HG03354 (cell line): ENCODE data around the gene PROKR1.
"Not testable (repeated sequence)": the region's sequence is repeated elsewhere in the genome, so short reads cannot be mapped to it uniquely, and the experiment has no call there.

Experiments used
- ATAC-seq: cut with Tn5 transposase; IDR thresholded peaks from one replicate; pipeline ENCODE4 v1.9.1; 2021; ENCODE audit warnings: mild to moderate bottlenecking; ENCODE audit not compliant: unreplicated experiment, poor library complexity, severe bottlenecking

The PROKR1 gene

GRCh38 chr2:68643011-68643873 is at the start of gene PROKR1:
TSS of gene PROKR1 (plus strand) at chr2:68643579. CDS start at chr2:68645822, 2,243 bp downstream.
- ATAC-seq, result no peak

GRCh38 chr2:68594041-68594440 is 49.3 kb upstream of the PROKR1 start:
- no peak for ATAC-seq

- peak; percentile 89 for ATAC-seq
Measured at GRCh38 chr2:68594674-68595492, 48.5 kb upstream of the PROKR1 start.

GRCh38 chr2:68595493-68595785 is 47.9 kb upstream of the PROKR1 start:
- not testable (repeated sequence) for ATAC-seq

GRCh38 chr2:68600495-68600894 is 42.9 kb upstream of the PROKR1 start:
- not testable (repeated sequence) for ATAC-seq

- no peak for ATAC-seq
Measured at GRCh38 chr2:68603059-68603458, 40.3 kb upstream of the PROKR1 start.

GRCh38 chr2:68604077-68604476 is 39.3 kb upstream of the PROKR1 start:
- no peak for ATAC-seq

GRCh38 chr2:68605939-68606338 is 37.4 kb upstream of the PROKR1 start:
- ATAC-seq, result no peak

- ATAC-seq, result no peak
Measured at GRCh38 chr2:68606759-68607158, 36.6 kb upstream of the PROKR1 start.

GRCh38 chr2:68607837-68608236 is 35.5 kb upstream of the PROKR1 start:
- ATAC-seq, result no peak

- ATAC-seq, result no peak
Measured at GRCh38 chr2:68612765-68613519, 30.4 kb upstream of the PROKR1 start.

GRCh38 chr2:68620772-68621171 is 22.6 kb upstream of the PROKR1 start:
- ATAC-seq, result no peak

- no peak for ATAC-seq
Measured at GRCh38 chr2:68623820-68624219, 19.6 kb upstream of the PROKR1 start.

- ATAC-seq, result no peak
Measured at GRCh38 chr2:68627615-68628014, 15.8 kb upstream of the PROKR1 start.

GRCh38 chr2:68632021-68632420 is 11.4 kb upstream of the PROKR1 start:
- ATAC-seq, result no peak

- no peak for ATAC-seq
Measured at GRCh38 chr2:68637047-68637446, 6.3 kb upstream of the PROKR1 start.

GRCh38 chr2:68643874-68644485 is 601 bp downstream of the PROKR1 start:
- no peak for ATAC-seq

- peak; percentile 44 for ATAC-seq
Measured at GRCh38 chr2:68645523-68645922, 2.1 kb downstream of the PROKR1 start.

- ATAC-seq, result no peak
Measured at GRCh38 chr2:68646303-68646702, 2.9 kb downstream of the PROKR1 start.

- no peak for ATAC-seq
Measured at GRCh38 chr2:68650645-68651044, 7.3 kb downstream of the PROKR1 start.
